HL-60/S4 treated with phorbol 12-myristate 13-acetate at 8.2 ng/mL for 4 days and 3 days (cell line): ENCODE measurements around the gene SIGLEC1.

Experiments used
- in situ Hi-C: fragments of 300-500 bp; cut with MboI; formaldehyde crosslinking; loops from 2 replicates; pipeline ENCODE4 v1.15.0; 2022; ENCODE audit warnings: low sequenced_read_pairs

The SIGLEC1 gene

DNA sequence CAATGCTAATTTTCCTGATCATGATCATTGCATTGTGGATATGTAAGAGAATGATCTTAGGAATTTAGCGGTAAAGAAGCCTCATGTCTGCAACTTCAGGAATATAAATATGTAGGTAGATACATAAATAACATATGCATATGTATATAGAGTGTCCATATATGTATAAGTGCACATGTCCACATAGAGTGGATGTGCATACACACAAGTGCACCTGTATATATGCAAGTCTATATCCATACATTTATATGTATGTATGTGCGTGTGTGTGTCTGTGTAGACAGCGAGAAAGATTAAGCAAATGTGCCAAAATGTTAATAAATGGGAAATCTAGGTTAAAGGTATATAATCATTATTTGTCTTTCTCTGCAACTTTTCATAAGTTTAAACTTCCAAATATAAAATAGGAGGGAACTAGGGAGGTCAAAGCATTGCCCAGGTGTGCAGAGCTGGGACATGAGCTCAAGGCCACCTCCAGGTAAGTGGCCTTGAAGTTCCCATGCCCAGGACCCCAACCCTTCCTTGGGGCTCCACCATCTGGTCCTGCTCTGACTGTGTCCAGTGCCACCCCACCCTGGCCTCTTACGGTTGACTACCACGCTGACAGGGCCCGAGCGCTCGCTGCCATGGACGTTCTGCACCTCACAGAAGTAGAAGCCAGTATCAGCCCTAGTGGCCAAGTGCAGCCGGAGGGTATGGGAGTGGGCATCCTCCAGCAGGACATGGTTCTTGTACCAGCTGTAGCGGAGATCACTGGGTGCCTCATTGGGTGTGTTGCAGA is 9.6 kb downstream of the SIGLEC1 start:
- in situ Hi-C loops, result no loop called here

DNA sequence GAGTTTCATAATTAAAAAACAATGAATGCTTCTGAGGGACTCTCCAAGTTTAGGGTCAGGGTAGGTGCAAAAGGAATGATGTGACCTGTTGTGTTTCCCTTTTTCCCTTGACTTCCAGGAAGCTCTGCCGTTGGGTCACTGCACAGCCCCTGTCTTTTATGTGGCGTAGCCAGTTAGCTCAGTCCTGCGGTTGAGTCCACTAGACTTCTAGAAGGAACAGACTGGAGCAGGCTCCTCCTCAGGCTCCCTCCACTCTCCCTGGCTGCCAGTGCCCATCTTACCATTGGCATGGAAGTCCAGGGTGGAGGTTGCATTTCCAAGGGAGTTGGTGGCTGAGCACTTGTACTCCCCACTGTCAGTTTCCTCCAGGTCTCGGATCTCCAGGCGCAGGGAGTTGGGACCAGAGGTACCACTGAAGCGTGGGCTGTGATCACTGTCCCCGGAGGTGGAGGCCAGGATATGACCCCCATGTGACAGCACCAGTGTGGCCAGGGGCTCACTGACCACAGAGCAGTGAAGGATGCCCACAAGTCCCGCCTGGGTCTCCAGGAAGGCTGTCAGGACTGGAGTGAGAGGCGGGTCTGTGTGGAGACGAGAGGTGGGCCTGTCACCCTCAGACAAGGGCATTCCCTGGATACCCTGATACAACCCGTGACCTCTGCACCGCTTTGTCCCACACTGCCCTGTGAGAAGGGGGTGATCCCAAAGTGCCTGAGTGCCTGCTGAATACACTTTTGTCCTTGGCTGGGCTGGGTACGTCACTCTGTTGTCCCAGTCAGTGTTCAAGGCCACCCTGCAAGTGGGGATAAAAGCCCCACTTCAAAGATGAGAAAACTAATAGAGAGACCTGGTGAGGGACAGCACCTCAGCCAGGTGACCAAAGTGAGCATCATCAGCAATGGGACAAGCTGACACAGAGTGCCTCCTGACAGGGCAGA is 11.1 kb downstream of the SIGLEC1 start:
- in situ Hi-C loops, result no loop called here

DNA sequence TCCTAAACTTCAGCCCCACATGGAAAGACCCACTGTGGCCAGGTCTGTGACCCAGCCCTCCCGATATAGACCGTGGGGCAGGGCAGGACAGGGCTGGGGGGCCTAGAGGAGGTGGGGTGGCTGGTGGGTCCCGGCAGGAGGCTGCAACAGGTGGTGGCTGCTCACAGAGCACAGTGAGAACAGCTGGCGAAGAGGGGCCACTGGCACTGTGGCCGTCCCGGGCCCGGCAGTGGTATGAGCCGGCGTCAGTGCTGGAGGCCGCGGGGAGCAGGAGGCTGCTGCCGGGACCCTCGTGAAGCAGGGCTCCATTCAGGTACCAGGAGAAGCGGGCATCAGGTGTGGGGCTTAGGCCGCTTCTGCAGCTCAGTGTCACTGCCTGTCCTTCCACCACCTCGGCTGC is 13.4 kb downstream of the SIGLEC1 start:
- in situ Hi-C loops, result no loop called here

DNA sequence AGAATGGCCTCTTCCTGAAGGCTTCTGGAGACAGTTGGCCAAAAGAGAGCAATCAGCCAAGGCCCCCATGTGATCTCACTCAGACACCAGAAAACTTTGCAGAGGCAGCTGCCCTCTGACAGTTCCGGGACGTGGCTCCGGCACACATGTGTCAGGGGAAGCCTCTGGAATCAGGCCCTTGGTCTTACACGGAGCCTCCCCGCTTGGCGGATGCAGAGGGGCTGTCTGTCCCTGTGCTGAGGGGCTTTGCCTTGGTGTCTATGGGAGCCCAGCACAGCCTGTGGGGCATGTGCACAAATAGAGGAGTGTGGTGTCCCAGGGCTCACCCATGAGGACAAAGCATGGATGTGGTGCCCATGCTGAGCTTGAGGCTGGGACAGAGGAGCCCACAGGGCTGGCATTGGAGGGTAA is 13.8 kb downstream of the SIGLEC1 start:
- in situ Hi-C loops, result no loop called here

DNA sequence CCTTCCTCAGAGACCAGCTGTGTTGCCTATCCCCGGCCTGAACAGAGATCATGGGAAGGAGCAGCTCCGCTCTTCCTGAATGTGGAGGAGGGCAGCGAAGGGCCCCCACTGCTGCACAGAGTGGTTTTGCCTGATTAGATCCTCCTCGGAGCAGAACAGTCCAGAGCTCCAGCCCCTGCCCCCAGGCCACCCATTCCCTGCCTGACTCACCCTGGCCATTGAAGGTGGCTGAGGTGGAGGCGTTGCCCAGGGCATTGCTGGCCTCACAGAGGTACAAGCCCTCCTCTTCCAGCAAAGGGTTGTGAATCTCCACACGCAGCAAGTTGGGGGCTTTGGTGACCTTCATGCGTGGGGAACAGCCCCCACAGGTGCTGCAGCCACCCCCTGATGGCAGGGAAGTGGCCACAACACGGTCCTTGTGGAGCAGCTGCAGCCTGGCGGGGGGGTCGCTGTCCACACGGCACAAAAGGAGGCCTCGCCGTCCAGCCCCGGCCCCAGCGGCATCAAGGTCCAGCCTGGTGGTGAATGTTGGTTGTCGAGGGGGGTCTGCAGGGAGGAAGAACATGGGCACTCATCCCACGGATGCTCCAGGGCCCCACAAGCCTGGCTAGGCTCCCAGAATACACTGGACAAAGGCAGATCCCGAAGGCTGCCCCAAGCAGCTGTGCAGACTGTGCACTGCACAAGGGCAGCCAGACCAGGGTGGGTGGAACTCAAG is 14.7 kb downstream of the SIGLEC1 start:
- in situ Hi-C loops, result no loop called here

DNA sequence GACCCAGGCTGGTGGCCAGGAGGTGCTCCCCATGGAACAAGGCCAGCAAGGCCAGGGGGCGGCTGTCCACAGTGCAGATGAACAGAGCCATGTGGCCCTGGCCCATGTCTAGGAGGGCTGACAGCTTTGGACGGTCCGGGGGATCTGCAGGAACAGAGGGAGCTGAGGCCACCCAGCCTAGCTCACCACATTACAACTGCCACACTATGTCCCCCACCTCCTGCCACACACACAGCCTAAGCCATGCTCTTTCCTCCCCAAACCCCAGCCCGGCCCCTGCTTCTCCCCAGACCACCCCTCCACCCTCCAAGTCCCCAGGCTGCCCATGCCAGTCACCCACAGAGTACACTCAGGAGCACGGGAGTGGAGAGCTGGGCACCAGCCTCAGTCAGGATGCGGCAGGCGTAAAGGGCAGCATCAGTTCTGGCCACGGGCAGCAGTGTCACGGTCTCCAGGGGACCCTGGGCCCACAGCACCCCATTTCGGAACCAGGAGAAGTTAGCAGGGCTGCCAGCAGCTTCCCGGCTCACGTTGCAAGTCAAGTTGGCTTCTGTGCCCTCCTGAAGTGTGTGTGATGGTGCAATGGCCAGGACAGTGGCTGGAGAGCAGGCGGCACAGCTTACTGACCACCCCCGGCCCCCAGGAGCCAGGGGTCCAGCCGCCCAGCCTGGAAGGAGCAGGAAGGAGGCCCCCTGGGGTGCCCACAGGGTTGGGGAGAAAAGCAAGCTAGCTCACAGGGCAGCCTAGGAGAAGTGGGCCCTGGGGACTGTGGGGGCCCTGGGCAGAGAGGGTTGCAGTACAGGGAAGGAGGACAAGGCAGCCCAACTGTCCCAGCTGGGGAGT is 15.4 kb downstream of the SIGLEC1 start:
- in situ Hi-C loops, result no loop called here

DNA sequence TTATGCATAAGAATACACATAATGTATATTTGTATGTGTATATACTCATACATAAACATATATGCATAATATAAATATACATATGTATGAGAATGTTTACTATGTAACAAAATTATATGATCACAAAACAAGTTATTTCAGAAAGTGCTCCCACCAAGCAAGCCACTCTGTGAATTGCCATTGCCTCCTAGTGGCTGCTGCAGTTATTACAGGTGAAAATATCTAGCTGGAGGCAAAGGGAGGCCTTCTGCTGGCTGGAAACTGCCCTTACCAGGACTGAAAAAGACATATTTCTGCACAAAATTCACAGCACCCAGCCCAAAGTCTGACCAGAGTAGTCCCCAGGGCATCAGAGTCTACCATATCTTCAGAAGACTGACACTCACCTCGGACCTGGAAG is 16.2 kb downstream of the SIGLEC1 start:
- in situ Hi-C loops, result no loop called here

DNA sequence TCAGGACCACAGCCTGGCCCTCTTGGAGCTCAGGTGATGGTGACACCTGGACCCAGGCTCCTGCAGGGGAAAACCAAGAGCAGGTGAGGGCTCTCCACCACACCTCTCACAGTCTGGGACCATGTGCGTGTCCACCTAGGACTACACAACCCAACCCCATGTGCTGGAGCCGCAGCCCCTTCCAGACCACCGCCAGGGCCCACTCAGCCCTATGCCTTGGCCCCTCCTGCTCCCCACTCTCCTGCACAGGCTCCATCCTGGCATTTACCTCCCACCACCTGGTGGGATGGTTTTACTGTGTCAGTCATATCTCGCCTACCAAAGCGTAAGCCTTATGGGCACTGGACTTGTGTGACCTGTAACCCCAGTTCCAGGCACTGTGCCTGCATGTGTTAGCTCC is 17.5 kb downstream of the SIGLEC1 start:
- in situ Hi-C loops, result no loop called here

DNA sequence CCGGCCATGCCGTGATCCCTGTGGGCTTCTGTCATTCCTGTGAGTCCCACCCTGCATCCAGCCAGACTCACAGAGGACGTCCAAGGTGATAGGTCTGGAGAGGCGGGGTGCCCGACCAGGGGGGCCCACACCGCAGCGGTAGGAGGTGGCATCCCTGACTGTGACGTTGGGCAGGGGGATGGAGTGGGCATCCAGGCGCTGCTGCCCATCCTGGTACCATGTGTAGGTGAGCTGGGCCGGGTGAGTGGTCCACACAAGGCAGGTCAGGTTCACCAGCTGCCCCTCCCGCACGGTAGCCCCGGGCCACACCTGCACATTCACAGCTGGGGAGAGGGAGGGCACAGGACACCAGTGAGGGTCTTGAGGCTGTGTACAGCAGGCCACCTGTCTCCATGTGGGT is 19.0 kb downstream of the SIGLEC1 start:
- in situ Hi-C loops, result no loop called here

DNA sequence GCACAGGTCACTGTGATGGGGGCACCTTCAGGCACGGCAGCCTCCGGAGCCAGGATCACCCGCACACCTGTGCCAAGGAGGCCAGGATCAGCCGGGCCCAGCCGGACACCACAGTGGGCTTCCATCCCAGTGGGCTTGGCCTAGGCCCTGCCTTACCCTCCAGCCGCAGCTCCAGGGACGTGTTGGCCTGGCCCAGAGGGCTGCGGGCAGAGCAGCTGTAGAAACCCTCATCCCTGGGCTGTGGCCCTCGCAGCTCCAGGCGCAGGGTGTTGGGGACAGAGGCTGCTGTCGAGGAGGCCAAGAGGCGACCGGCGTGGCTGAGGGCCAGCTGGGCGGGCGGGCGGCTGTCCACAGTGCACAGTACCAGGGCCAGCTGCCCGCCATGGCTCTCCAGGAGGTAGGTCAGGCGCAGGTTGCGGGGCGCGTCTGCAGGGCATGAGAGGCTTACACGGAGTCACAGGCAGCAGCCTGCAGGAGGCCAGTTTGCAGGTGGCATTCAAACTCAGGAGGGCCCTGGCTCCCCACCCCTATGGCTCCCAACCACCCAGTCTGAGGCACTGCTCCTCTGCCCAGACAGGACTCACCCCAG is 19.6 kb downstream of the SIGLEC1 start:
- in situ Hi-C loops, result no loop called here

DNA sequence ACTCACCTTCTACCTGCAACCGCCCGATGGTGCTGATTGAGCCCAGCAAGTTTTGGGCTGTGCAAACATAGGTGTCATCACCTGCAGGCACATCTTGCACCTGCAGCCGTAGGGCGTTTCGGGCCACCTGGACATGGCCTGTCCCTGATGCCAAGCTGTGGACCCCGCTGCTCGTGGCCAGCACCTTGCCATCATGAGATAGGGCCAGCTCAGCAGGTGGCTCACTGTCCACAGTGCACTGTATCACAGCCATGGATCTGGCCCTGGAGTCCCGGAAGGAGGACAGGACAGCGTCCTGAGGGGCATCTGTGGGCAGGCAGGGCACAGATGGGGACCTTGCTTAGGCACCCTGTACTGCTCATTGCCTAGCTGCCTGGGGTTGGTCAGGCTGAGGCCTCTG is 20.5 kb downstream of the SIGLEC1 start:
- in situ Hi-C loops, result no loop called here

DNA sequence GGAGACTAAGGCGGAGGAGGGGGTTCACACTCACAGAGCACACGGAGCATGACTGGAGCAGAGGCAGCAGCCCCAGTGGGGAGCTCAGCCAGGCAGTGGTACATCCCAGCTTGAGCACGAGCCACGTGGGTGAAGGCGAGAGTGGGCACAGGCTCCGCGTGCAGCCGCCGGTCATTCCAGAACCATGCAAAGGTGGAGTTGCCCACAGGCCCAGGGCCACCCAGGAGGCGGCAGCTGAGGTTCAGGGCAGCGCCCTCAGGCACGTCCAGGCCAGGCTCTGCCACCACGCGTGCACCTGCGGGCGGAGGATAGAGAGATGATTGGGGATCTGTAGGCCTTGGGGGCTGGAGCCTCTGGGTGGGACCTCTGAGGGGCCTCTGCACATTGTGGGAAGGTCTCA is 21.1 kb downstream of the SIGLEC1 start:
- in situ Hi-C loops, result no loop called here

DNA sequence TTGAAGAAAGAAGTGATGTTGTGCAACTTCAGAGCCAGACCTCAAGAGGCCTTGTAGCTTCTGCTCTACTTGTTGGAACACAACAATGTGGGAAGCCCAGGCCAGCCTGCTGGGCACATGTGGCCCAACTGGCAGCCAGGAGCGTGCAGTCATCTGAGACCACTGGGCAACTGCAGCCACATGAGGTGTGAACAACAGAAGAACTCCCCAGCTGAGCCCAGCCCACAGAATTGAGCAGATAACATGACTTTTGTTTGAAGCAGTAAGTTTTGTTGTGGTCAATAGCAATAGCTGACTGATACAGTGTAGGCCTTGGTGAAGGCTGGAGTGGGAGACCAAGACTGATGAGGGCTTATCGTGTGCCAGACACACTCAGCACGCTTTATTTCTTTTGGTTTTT is 22.0 kb downstream of the SIGLEC1 start:
- in situ Hi-C loops, result no loop called here

DNA sequence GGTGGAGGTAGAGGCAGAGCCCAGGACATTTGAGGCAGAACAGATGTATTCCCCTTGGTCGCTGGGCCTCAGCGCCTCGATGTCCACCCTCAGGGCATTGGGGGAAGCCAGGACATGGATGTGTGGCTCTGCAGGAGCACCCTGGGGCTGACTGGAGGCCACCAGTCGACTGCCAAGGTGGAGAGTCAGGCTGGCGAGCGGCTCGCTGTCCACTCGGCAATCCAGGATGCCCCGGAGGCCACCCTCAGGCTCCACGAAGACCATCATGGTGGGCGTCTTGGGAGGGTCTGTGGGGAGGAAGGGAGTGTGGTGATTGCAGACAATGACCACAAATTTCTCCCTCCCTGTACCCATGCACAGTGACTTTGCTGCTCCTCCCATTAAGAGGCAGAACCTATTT is 22.4 kb downstream of the SIGLEC1 start:
- in situ Hi-C loops, result no loop called here

DNA sequence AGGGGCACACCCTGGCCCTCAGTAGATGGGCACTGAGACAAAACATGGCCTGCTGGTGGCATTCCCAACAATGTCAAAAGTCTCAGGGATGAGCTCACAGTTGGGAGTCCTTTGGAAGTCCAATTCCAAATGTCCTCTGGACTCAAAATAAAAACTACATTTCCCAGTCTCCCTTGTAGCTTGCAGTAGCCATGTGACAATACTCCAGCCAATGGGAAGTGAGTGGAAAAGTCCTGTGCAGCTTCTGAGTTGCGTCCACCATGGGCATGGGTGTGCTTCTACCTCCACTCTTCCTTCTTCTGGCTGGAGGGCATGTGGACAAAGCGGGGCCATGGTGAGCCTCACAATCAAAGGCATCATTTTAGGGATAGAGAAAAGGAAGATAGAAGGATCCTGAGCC is 24.7 kb downstream of the SIGLEC1 start:
- in situ Hi-C loops, result no loop called here

DNA sequence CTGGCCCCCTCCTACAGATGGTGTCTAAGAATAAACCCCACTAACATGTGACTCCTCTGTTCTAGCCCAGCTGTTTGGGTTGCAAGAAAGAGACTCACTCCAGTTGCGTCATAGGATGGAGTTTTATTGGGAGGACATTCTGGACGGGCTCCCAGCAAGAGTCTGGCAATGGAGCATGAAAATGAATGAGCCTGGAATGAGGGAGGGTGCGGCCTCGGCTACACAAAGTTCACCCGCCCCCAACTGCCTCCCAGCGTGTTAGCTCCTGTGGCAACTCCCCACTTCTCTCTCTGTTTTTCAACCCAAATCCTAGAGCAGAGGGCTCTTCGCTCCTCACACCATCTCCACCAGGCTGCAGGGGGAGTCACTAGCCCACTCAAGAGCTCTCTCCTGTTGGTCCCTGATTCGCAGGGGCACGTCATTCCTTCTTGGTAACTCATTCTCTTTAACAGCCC is 25.5 kb downstream of the SIGLEC1 start:
- in situ Hi-C loops, result no loop called here

DNA sequence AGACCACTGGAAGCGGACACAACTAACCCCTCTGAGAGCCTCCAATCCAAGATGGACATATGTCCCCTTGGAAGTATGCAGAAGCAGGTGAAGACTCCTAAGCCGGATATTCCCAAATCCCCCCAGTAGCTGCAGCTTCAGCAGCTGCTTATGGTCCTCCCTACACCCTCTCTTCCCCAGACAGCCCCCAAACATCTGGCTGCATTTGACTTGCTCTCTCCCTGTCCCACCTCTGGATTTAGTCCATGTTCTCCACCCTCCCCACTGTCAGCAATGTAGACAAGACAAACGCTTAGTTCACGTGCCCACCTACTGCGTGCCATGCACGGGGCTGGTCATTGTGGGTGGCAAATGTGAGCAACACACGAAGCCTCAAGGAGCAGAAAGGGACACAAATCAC is 26.0 kb downstream of the SIGLEC1 start:
- in situ Hi-C loops, result no loop called here

DNA sequence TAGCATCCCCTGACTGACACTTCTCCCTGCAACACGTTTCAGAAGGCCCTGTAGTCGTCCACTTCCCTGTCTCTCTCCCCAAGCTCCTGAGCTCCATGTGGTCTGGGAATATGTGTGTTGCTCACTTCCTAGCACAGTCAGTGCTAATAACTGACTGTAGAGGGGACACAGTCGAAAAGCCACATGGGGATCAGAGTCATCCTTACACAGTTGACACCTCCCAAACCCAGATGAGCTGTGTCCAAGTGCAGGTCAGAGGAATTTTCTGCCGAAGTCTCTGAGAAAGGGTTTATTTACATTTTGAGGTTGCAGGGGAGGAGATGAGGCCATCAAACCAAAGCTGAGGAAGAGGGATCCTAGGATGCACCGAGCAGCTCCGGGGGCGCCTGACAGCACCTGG is 27.1 kb downstream of the SIGLEC1 start:
- in situ Hi-C loops, result no loop called here

DNA sequence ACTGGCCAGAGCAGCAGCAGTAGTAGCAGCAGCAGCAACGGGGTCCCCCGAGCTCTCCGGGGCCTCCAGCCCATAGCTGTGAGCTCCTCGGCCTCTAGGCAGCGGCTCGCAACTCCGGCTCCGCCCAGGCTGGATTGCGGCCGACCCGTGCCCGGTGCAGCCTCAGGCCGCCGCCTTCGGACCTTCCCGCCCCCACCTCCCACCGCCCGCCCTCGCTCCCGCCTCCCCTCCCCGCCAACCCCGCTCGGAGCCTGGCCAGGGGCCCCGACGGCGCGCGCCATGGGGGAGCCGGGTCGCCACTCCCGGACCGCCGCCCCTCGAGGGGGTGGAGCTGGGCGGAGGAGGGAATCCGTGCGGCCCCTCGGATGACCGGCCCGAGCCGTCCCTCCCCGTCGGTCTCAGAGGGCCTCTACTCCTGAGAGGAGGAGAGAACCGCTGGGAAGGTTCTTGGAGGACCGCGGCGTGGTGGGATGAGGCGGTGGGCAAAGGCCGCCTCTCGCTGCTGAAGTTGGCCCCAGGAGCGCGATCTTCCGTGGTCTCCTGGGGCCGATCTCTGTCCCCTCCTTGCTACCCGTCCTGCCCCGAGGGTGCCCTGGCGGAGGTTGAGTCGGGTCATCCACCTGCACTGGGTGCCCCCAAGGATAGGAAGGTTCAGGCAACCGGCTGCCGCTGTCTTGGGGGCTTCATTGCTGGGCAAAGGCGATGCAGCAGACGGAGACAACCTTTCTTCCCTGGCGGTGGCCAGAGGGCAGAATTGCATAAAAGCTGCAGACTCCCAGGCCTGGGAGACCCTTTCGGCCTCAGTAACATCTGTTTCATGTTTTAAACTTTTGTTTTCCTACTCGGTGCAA is 30.2 kb downstream of the SIGLEC1 start, which contains the start of gene ADAM33:
TSS of gene ADAM33 (minus strand) at position 80 of the 851 bp plus-strand sequence. CDS start at position 74, 6 bp downstream.
- in situ Hi-C loops, result no loop called here
